Astrocyte of the cerebellum (primary cell): ENCODE measurements around the gene FAM168A.
A peak's percentile ranks its signal among the peaks of the same experiment; 100 is the strongest.
"Not testable (repeated sequence)": the region's sequence is repeated elsewhere in the genome, so short reads cannot be mapped to it uniquely, and the experiment has no call there.

Experiments
- DNase-seq: peaks from one replicate; pipeline ENCODE4 v3.0.0-alpha.2; 2011; ENCODE audit warnings: low read depth
- H3K4me3 ChIP-seq: 2 replicates; pipeline ENCODE4 v1.5.1; 2011; ENCODE audit warnings: mild to moderate bottlenecking, low read depth, low read length, moderate library complexity
- CTCF ChIP-seq: IDR thresholded peaks from 2 replicates; pipeline ENCODE4 v1.5.1; 2012; ENCODE audit warnings: low read length, low read depth, moderate library complexity, mild to moderate bottlenecking; ENCODE audit errors: missing control alignments
- in situ Hi-C: cut with HindIII; loops from 2 replicates; pipeline ENCODE4 v1.10.0; 2017; ENCODE audit warnings: low sequenced_read_pairs

Gene FAM168A

DNA sequence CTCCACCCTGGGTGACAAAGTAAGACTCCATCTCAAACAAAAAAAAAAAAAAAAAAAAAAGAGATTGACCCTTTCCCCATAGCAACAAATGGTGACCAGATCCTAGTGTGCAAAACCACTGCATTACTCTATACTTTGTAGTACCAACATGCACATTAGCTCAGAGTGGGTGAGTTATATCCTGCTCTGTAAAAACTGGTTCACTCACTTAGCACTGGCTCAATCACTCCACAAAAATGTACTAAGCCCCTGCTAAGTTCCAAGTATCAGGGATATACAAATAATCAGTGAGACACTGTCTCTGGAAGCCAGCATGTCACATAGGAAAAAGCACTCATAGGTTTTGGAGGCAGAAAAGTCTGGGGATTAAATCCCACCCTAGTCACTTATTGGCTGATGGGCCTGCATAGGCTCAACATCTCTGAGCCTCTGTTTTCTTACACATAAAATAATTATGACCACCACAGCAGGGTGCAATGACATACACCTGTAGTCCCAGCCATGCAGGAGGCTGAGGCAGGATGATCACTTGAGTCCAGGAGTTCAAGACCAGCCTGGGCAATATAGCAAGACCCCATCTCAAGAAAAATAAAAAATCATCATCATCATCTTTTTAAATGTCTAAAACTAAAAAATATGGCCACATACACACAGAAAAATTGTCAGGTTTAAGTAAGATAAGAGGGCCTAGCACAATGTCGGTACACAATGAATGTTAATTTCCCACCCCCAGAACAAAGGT is 11.9 kb downstream of the FAM168A start:
- DNase-seq: no peak
- no peak overlapping the region for H3K4me3 ChIP-seq
- TF ChIP-seq CTCF: no peak
- in situ Hi-C loops: no loop called here

- no peak for TF ChIP-seq CTCF
- in situ Hi-C loops: no loop called here
- H3K4me3 ChIP-seq: no peak overlapping the region
- no peak for DNase-seq
Measured at GRCh38 chr11:73584831-73585230, 13.1 kb downstream of the FAM168A start.

- no peak overlapping the region for H3K4me3 ChIP-seq
- in situ Hi-C loops: no loop called here
- TF ChIP-seq CTCF: no peak
- no peak for DNase-seq
Measured at GRCh38 chr11:73582653-73583052, 15.3 kb downstream of the FAM168A start.

DNA sequence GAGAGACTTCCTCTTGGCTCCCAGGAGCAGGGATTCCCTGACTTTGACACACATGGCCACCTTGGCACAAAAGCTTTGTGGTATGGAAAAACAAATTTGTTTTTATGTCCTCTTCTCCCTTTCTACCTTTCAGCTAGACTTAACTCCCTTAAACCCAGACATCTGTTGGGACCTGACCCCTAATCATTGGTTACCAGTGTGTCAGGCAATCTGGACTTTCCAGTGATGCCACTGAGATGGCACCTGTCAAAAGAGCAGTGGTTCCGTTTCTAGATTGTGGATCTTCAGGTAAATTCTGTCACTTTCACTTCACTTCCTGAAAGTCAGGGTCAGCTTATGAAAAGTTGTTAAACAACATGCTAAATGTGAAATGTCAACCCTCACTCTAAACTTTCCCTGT is 17.2 kb downstream of the FAM168A start:
- H3K4me3 ChIP-seq, DNase-seq, in situ Hi-C loops: not testable (repeated sequence)

DNA sequence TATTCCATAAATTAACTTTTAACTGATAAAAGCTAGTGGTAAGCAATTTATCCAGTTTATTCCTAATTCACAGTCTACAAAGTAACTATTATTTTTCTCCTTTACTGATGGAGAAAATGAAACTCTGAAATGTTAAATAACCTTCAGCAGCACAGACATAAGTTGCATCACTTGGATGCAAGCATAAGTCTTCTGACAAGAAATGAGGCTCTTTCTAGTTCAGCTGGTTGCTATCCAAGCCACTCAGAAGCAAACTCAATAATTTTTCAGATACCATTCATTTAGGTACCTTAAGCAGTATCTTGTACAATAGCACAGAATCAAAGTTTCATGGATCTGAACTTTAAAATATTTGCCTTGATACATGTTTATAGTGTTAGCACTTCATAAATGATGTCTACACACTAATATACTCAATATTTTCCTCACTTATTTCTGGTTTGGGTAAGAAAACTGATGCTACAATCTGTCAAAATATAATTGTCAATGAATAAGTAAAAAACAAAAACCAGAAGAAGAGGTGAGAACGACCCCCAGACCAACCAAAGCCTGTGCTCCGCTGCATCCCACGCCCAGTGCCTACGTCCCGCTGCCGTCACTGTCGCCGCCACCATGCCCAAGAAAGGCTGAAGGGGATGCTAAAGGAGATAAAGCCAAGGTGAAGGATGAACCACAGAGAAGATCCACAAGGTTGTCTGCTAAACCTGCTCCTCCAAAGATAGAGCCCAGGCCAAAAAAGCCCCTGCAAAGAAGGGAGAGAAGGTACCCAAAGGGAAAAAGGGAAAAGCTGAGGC is 18.1 kb downstream of the FAM168A start:
- H3K4me3 ChIP-seq: no peak overlapping the region
- TF ChIP-seq CTCF: no peak
- no peak for DNase-seq
- in situ Hi-C loops: no loop called here

DNA sequence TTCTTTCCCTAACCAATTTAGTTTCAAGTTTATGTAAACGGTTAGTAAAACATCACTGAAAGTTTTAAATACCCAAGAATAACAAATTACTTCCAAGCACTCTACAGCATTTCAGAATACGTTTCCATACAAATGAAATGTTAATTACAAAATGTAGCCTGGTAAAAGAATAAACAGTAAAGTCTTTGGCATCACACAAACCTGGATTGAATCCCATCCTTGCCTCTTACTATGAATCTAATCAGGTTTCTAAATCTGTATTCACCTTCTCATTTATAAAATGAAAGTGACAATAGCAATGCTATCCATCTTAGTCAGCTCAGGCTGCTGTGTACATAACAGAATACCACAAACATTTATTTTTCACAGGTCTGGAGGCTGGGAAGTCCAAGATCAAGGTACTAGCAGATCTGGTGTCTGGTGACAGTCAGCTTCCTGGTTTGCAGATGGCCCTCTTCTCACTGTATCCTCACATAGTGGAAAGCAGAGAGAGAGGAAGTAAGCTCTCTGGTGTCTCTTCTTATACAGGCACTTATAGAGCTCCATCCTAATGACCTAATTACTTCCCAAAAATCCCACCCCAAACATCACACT is 19.2 kb downstream of the FAM168A start:
- H3K4me3 ChIP-seq: no peak overlapping the region
- DNase-seq: no peak
- TF ChIP-seq CTCF: no peak
- in situ Hi-C loops: no loop called here

- DNase-seq: peak; percentile 34
- no peak overlapping the region for H3K4me3 ChIP-seq
- no peak for TF ChIP-seq CTCF
- in situ Hi-C loops: no loop called here
Measured at GRCh38 chr11:73577496-73577917, 20.4 kb downstream of the FAM168A start.
